Vagina (tissue), 2 donors: ENCODE measurements around the gene NAXE. TPM values are rescaled to one million over a fixed set of nuclear protein-coding genes. Genes with fewer than 3 reads are reported as not detected.
"Not testable (repeated sequence)": the region's sequence is repeated elsewhere in the genome, so short reads cannot be mapped to it uniquely, and the experiment has no call there.

Experiments used
- DNase-seq, 2 donors: peaks; one replicate each; pipeline ENCODE4 v3.0.0-alpha.2; 2017; ENCODE audit errors: extremely low spot score in 2 of 2
- H3K27ac ChIP-seq: fragments of 200-600 bp; sonication (generic); one replicate; pipeline ENCODE4 v1.5.1; 2019
- H3K27me3 ChIP-seq: fragments of 200-600 bp; sonication (generic); one replicate; pipeline ENCODE4 v1.5.1; 2019
- H3K36me3 ChIP-seq, 2 donors: fragments of 200-600 bp; sonication (generic); one replicate each; pipeline ENCODE4 v1.5.1; 2017 to 2019
- H3K4me1 ChIP-seq: fragments of 200-600 bp; sonication (generic); one replicate; pipeline ENCODE4 v1.5.1; 2019
- H3K4me3 ChIP-seq, 2 donors: fragments of 200-600 bp; sonication (generic); 1 replicate in 1 of 2; 2 replicates in 1 of 2; pipeline ENCODE4 v1.5.1; 2016 to 2019
- H3K9me3 ChIP-seq: fragments of 200-600 bp; sonication (generic); one replicate; pipeline ENCODE4 v1.5.1; 2019
- POLR2A ChIP-seq, 2 donors: fragments of 450-650 bp; IDR thresholded peaks; one replicate each; pipeline ENCODE4 v1.6.1; 2017; ENCODE audit warnings: antibody characterized with exemption in 2 of 2, mild to moderate bottlenecking in 2 of 2, moderate library complexity in 2 of 2
- POLR2AphosphoS5 ChIP-seq, 2 donors: sonication (generic); formaldehyde crosslinking; IDR thresholded peaks; one replicate each; pipeline ENCODE4 v1.9.0; 2017; ENCODE audit warnings: antibody characterized with exemption in 2 of 2, mild to moderate bottlenecking in 2 of 2, low read depth in 1 of 2; ENCODE audit not compliant: insufficient read depth in 1 of 2
- intact Hi-C: fragments of 100-400 bp; cut with DNase I; formaldehyde crosslinking; loops from one replicate; pipeline ENCODE4 v1.15.1; 2023
- total RNA-seq: library from RNA; depleted of rRNA; stranded (reverse); fragments of >200 nt; gene quantifications from one replicate; pipeline ENCODE4 v1.2.3, GENCODE V29; 2016
- TF ChIP-seq, protein P1 (sequence below), 3 experiments: fragments of 450-650 bp in 2 of 3; fragments of 200-600 bp in 1 of 3; sonication (generic) in 1 of 3; IDR thresholded peaks; one replicate each; pipeline ENCODE4 v1.5.1; 2017 to 2019; ENCODE audit warnings: antibody characterized with exemption in 3 of 3, mild to moderate bottlenecking in 2 of 3, moderate library complexity in 2 of 3

The NAXE gene
- total RNA-seq, 1 donor from 2014 or later = 46.7 TPM

DNA sequence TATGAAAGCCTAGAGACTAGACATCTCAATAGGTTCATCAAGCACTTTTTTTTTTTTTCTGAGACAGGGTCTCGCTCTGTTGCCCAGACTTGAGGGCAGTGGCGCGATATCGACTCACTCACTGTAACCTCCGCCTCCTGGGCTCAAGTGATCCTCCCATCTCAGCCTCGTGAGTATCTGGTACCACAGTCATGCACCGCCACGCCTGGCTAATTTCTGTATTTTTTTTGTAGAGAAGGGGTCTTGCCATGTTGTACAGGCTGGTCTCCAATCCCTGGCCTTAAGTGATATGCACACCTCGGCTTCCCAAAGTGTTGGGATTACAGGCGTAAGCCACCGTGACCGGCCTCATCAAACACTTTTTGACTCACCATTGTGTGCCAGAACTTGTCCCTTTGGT is 10.3 kb downstream of the NAXE start:
- intact Hi-C loops = no loop called here
- no peaks in the 10 kb centered on the region for H3K9me3 ChIP-seq
- H3K27ac ChIP-seq = peak overlapping the region; percentile 47
- TF ChIP-seq POLR2AphosphoS5 (IDR thresholded peaks at IDR 0.05; ENCODE audit: insufficient read depth in 1 of 2, low read depth in 1 of 2) = no peak
- TF ChIP-seq, protein P1, sequence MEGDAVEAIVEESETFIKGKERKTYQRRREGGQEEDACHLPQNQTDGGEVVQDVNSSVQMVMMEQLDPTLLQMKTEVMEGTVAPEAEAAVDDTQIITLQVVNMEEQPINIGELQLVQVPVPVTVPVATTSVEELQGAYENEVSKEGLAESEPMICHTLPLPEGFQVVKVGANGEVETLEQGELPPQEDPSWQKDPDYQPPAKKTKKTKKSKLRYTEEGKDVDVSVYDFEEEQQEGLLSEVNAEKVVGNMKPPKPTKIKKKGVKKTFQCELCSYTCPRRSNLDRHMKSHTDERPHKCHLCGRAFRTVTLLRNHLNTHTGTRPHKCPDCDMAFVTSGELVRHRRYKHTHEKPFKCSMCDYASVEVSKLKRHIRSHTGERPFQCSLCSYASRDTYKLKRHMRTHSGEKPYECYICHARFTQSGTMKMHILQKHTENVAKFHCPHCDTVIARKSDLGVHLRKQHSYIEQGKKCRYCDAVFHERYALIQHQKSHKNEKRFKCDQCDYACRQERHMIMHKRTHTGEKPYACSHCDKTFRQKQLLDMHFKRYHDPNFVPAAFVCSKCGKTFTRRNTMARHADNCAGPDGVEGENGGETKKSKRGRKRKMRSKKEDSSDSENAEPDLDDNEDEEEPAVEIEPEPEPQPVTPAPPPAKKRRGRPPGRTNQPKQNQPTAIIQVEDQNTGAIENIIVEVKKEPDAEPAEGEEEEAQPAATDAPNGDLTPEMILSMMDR (IDR thresholded peaks at IDR 0.05) = no peak
- TF ChIP-seq POLR2A (IDR thresholded peaks at IDR 0.05) = no peak
- DNase-seq = no peak
- peaks cover 21% of the 10 kb centered on the region for H3K4me1 ChIP-seq
- H3K4me3 ChIP-seq = peak overlapping the region; percentile 67 to 78
- H3K36me3 ChIP-seq = peaks cover 0 to 12% of the 10 kb centered on the region in 2 donors
- H3K27me3 ChIP-seq = no peaks in the 10 kb centered on the region

- no peaks in the 10 kb centered on the region for H3K9me3 ChIP-seq
- TF ChIP-seq, protein P1 (IDR thresholded peaks at IDR 0.05) = no peak
- TF ChIP-seq POLR2AphosphoS5 (IDR thresholded peaks at IDR 0.05; ENCODE audit: insufficient read depth in 1 of 2, low read depth in 1 of 2) = no peak
- TF ChIP-seq POLR2A (IDR thresholded peaks at IDR 0.05) = no peak
- peaks cover 0 to 8% of the 10 kb centered on the region in 2 donors for H3K36me3 ChIP-seq
- peaks cover 21% of the 10 kb centered on the region for H3K4me1 ChIP-seq
- no peak overlapping the region for H3K4me3 ChIP-seq
- DNase-seq = no peak
- no peaks in the 10 kb centered on the region for H3K27me3 ChIP-seq
- H3K27ac ChIP-seq = no peak overlapping the region
- intact Hi-C loops = no loop called here
These were observed 11.0 kb downstream of the NAXE start for GRCh38 chr1:156602557-156602993.

DNA sequence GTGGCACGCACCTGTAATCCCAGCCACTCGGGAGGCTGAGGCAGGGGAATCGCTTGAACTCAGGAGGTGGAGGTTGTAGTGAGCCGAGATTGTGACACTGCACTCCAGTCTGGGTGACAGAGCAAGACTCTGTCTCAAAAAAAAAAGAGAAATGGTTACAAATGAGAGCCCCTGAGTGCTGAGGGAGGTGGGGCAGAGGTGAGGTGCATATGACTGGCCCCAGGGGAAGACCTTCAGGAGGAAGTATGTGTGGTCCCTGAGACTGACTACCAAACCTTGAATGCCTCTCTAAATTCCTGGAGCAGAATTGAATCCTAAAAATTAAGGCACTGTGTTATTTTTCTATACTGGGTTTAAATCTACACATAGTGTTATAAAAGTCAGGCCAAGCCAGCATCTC is 15.8 kb downstream of the NAXE start:
- H3K9me3 ChIP-seq, DNase-seq, H3K27me3 ChIP-seq, H3K4me1 ChIP-seq, H3K4me3 ChIP-seq, H3K27ac ChIP-seq, H3K36me3 ChIP-seq: not testable (repeated sequence)
- intact Hi-C loops = loop anchor here (5.0 kb wide), 1 partner anchor 150 kb away; no protein-coding TSS in a partner anchor

GRCh38 chr1:156608036-156608674 is 16.6 kb downstream of the NAXE start:
- no peaks in the 10 kb centered on the region for H3K27me3 ChIP-seq
- no peak overlapping the region for H3K27ac ChIP-seq
- H3K4me3 ChIP-seq = no peak overlapping the region
- intact Hi-C loops = loop anchor here (5.0 kb wide), 1 partner anchor 151 kb away; no protein-coding TSS in a partner anchor
- H3K4me1 ChIP-seq = no peaks in the 10 kb centered on the region
- no peaks in the 10 kb centered on the region for H3K9me3 ChIP-seq
- no peak for DNase-seq
- no peaks in the 10 kb centered on the region for H3K36me3 ChIP-seq
- TF ChIP-seq POLR2AphosphoS5 (IDR thresholded peaks at IDR 0.05; ENCODE audit: insufficient read depth in 1 of 2, low read depth in 1 of 2) (peak in 1 of 2 donors; percentile 39), POLR2A (IDR thresholded peaks at IDR 0.05) (no peak)
- TF ChIP-seq, protein P1 (IDR thresholded peaks at IDR 0.05) = peak; percentile 50 to 82 (median 70)

GRCh38 chr1:156608981-156609380 is 17.4 kb downstream of the NAXE start:
- Histone ChIP-seq H3K27ac (no peak overlapping the region), H3K9me3 (no peaks in the 10 kb centered on the region), H3K4me3 (no peak overlapping the region), H3K27me3 (no peaks in the 10 kb centered on the region), H3K36me3 (no peaks in the 10 kb centered on the region), H3K4me1 (no peaks in the 10 kb centered on the region)
- no peak for DNase-seq
- intact Hi-C loops = loop anchor here (5.0 kb wide), 1 partner anchor 152 kb away; no protein-coding TSS in a partner anchor
- TF ChIP-seq, protein P1 (IDR thresholded peaks at IDR 0.05) = no peak
- TF ChIP-seq POLR2A (IDR thresholded peaks at IDR 0.05) (no peak), POLR2AphosphoS5 (IDR thresholded peaks at IDR 0.05; ENCODE audit: insufficient read depth in 1 of 2, low read depth in 1 of 2) (no peak)

DNA sequence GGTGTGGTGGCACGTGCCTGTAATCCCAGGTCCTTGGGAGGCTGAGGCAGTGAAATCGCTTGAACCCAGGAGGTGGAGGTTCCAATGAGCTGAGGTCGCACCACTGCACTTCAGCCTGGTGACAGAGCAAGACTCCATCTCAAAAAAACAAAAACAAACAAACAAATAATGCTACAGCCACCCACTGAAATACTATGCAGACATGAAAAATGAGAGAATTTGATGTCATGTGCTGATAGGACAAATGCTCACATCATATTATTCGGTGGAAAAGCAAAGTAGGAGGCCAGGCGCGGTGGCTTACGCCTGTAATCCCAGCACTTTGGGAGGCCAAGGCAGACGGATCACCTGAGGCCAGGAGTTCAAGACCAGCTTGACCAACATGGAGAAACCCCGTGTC is 18.5 kb downstream of the NAXE start:
- H3K4me1 ChIP-seq, H3K27ac ChIP-seq, DNase-seq, intact Hi-C loops, H3K27me3 ChIP-seq, H3K4me3 ChIP-seq, H3K9me3 ChIP-seq, H3K36me3 ChIP-seq: not testable (repeated sequence)
